ENCODE data around the gene REPIN1. TPM values are rescaled to one million over a fixed set of nuclear protein-coding genes. Genes with fewer than 3 reads are reported as not detected.
"Not testable (repeated sequence)": the region's sequence is repeated elsewhere in the genome, so short reads cannot be mapped to it uniquely, and the experiment has no call there.

REPIN1 gene
- total RNA-seq, 1 donor from 2014 or later, result 26.8 TPM

DNA sequence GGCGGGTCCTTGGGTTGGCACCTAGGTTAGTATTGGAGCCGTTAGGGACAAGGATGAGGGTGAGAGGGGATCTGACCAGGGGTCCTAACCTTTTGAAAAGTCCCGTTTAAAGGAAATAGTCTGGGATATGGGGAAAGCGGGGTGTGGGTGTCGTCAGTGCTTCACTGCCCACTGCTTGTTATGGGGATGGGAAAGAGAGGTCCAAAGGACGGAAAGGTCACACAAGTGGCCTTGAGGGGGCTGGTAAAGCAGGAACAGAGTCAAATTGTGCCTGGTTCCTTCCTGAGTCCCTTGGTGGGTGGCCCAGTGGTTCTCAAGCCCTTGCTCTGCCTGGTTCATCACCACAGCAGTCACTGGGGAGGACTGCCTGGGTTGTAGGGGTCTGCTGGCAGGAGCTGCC lies 7.9 kb downstream of the REPIN1 start:
- no peak for DNase-seq

DNA sequence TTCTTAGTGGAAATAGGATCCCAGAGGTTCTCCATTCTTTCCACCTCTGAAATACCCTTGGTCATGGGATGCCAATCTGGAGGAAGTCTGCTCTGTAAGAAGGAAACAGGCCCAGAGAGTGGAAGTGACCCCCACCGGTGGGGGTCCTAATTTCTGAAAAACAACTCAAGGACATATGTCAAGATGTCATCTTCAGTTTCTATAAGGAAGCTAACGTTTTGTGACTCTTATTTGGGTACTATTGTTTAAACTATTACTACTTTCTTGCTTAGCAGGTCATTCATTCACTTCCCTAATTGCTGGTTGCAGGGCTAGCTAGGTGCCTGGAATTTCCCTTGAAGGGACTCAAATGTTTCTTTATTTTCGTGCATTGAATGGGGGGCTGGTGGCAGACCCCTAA lies 8.6 kb downstream of the REPIN1 start:
- DNase-seq, result no peak

DNA sequence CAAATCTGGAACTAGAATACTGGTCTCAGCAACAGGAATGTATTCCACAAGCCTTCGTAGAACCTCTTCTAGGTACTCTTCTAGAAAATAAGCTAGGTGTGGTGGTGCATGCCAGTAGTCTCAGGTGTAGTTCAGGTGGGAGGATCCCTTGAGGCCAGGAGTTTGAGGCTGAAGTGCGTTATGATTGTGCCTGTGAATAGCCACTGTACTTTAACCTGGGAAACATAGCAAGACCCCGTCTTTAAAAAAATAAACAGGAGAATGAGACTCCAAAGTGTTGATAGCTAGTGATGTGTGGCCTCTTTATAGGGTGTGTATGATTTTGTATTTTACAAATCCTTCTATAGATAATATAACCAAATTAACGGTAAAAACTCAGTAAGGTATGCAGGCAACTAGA lies 9.0 kb downstream of the REPIN1 start:
- no peak for DNase-seq

DNA sequence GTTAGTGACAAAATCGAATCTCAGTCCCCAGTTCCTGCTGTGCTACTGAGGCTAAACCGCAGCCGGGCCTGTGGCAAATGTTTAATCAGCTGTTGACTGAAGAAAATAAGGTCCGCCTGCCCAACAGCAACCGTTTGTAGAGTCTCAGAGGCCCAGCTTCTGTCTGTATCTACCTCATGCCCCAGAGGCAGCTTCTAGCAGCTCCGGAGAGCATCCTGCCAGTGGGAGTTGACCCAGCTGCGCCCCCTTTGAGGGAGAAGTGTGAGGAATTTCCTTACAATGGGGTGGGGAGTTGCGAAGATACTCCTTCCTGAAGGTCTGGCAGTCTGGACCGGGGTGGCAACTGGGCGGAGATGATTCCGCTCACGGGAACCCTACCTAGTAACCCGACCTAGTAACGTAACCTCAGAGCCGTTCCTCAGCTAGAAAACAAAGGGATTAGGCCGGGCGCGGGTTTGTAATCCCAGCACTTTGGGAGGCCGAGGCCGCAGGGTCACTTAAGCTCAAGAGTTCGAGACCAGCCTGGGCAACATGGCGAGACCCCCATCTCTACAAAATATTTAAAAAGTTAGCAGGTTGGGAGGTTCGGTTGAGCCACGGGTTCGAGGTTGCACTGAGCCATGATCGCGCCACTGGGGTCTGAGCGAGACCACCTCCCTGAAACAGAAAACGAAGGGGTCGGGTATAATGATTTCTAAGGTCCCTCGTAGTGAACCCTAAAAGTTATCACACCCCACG lies 9.7 kb downstream of the REPIN1 start:
- DNase-seq, result peak; percentile 39

DNA sequence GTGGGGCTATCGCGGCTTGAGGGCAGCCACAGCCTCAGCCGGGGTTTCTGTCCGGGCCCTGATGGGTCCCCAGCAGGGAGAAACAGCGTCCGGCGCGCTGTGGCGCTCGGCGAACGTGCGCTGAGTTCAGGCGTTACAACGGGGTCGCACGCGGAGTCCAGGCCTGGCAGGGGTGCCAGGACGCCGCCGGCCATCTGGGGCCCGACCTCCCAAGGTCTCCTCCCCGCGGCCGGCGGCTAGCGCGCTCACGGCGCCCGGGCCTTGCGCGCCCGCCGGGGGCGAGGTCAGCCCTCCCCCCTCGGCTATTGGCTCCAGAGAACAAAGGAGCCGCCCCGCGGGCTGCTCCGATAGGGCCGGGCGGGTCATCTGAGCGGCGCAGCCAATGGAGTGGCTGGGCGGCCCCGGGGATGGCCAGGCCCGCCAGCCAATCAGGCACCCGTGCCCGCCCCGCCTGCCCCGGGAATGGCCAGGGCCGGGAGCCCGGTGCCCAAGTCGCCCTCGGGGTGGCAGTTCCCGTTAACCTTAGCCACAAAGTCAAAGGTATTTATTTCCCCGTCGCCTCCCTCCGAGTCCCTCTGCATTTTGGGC lies 10.3 kb downstream of the REPIN1 start, which contains the start of gene ZNF775:
Gene ZNF775, plus strand, starts transcription at position 478 of the 588 bp plus-strand sequence. CDS start 9,141 bp downstream, outside the sequence.
- peak; percentile 94 for DNase-seq

DNA sequence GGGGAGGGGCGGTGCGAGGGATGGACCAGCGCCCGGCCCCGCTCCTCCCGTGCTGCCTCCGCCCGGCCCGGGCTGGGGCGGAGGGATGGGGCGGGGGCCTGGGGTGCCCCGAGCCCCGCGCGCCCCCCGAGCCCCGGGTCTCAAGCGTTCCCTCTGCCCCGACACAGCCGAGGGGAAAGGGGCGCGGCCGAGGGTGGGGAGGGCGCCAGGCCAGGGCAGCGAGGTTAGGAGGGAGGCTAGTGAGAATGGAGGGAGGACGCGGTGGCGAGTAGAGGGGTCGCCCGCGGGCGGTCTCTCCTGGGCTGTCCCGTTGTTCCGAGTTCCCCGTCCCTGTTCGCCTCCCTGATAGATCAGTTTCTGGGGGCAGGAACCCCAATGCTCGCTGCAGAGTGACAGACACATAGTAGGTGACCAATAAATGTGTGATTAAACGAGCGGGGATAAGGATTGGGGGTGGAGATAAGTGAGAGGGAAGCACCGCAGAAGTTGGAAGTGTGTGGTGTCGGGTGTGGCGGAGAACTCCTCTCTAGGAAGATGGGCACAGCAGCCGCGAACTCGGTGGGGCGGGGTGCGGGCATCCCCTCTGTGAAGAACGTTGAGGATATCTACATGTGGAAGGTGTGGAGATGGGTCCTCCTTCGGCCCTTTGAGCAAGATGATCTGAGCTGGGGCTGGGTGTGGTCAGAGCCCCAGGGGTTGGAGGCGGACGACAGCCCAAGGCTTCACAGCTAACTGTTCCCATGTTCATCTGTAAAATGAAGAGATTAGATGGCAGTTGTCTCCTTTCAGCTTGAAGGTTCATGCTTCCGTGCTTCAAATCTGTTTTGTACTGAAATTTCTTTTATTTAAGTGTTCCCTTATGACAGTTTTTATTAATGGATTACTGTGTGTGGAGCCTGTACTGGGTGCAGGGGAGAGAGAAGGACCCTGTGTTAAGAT lies 11.1 kb downstream of the REPIN1 start:
- DNase-seq, result no peak

DNA sequence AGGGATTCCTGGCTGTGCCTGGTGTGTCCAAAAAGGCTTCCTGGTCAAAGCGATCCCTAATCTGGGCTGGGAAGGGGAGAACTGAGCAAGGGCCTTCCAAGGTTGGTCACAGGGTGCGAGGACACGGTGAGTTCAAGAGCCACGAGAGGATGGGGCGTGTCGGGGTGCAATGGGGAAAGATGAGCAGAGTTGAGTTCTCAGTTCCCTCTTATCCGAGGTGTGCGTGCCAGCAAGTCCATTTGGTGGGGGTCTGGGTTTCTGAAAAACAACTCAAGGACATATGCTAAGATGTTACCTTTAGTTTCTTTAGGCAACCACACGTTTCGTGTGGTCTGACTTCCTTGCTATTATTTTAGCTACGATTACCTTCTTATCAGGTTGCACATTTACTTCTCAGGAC lies 11.8 kb downstream of the REPIN1 start:
- no peak for DNase-seq

DNA sequence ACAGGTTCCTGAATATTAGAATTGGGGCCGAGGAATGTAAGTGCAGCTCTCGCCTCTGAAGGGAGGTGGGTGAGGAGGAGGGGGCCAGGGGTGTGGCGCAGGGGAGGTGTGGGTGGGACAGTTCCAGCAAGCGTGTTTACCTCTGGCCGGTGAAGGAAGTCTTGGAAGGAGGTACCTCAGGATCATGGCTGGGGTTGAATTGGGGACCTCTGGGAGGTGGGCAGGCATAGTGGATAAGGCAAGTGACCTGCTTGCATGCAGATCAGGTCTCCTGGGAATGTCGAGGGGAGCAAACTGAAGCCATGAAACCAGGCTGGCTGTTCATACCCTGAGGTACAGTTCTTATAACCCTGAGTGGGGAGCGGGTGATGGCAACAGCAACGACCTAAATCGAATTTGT lies 12.5 kb downstream of the REPIN1 start:
- DNase-seq, result no peak

DNA sequence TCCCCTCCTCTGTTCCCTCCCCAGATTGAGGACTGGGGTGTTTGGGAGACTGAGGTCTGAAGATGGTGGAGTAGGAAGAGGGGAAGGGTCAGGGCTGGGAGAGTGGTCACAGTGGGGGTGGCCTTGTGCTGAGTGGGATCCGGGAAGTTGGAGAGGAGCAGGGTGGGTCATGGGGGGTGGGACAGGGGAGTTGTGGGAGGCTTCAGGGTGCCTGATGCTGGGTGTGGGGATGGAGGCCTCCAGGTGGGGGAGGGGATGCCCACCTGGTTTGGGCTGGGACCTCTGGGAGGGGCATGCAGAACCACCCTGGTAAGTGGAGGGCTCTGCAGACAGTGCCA lies 13.1 kb downstream of the REPIN1 start:
- DNase-seq, result no peak

DNA sequence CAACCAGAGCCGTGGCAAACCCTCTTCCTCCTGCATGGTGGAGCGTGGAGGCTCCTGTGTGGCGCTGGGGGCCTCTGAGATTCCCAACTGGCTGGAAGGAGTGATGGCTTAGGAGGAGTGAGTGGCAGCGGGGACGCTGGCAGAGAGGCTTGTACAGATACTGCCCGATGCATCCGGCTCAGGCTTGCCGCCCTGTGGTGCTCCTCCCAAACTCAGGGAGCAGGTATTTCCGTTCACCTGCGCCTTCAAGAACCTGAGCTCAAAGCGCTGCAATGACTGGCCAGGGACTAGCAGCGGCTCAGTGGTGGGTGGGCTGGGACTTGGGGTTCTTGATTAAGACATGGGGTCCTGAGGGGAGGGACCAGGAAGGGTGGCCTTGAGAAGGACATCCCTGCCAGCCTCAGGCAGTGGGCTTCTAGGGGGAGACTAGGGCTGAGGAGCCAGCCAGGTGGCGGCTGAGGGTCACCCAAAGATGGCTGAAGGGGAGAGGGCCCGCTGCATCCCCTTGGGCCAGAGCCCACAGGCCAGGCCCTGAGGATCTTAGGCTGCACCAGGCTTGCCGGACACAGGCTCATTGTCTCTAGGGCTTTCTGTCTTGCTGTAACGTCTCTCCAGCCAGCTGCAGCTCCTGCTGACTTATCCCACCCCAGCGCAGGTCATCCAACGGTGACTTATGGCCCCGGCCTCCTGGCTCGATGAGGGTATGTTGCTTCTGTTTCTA lies 13.7 kb downstream of the REPIN1 start:
- DNase-seq, result no peak

DNA sequence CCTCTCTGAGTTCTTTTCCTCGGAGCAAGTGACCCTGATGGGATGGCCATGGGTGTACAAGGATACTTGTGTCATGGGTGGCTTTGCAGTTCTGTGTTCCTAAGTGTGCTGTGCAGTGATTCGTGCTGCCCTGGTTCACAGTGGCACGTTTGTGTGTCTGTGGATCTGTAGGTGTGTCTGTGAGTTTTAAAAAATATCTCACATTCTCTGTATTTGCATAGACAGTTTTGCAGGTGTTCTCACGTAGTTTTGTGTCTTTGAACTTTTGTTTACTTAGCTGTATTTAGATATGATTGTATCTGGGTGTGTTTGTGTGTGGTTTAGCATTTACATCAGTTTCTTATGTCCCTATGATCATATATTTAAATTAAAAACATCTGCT lies 14.2 kb downstream of the REPIN1 start:
- no peak for DNase-seq

DNA sequence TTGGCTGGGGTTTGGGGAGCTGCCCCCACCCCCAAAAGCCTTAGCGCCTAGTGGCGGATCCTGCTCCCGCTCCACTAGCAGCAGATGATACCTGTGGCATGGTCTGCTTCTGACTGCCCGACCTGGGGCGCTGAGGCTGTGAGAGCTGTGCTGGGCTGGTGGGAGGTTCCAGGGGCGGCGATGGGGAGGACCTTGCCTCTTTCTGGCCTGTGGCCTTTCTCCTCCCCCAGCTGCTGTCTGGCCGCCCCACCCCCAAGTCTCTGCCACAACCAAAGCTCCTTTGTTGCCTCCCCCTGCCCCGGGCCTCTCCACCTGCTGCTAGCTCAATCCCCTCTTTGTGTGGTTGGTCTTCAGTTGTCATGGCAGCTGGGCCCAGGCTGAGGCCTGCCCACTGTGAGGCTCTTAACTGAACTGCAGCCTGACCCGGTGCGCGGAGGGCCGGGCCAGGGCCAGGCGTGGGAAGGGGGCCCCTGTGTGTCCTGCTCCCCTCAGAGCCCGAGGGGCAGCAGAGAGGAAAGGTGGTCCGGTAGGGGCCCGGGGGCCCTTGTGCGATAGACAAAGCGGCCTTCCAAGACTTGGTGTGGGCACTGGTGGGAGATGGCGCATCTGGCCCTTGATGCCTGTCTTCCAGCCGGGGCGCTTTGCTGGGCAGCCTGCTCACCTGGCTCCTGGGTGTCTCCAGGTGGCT lies 15.2 kb downstream of the REPIN1 start:
- DNase-seq, result peak; percentile 94

DNA sequence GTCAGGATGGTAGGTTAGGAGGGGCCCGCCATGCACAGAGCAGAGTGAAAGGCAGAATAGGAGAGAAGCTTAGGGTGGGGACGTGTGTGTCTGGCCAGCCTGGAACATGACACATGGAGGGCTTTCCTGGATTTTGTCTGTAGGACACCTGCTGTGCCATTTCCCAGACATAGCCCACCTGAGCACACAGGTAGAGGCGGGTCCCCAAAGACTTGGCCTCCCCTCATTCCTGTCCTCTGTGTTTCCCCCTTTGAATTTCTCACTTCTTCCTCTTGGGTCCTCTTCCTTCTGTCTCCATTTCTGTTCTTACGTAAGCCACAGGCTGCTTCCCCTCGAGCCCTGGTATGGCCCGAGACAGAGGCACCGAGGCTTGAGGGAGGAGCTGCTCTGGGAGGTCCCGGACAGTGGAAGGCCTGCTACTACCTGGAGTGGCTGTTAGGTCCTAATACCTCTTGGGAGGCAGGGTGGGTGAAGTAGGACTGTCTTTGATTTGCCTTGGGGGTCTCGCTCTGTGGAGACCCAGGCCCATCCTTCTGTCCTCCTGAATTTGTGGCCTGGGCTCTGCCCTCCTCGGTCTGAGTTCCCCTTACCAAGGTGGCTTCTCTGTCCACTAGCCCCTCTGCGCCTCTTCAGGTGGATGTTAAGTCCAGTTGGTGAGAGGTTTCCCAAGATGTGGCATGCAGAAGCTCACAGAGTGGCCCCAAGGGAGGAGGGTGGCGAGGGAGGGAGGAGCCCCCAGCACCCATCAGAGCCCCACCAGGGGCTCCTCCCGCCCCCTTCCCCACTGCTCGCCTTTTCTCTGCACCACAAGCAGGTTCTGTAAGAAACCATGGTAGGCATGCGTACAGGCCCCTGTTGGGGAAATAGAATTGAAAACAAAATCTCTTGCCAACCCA lies 16.0 kb downstream of the REPIN1 start:
- DNase-seq, result no peak

DNA sequence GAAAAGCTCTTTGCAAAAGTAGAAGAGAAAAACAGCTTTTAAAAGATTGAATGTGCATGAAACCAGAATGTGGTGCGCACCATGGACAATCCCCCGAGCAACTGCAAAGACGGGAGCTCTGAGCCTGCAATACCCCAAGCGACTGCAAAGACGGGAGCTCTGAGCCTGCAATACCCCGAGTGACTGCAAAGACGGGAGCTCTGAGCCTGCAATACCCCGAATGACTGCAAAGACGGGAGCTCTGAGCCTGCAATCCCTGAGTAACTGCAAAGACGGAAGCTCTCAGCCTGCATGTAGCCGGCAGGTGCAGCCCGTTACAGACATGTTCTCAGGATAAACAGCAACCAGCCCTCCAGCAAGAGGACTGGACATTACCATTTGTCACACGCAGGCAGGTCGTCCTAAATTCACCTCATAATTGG lies 16.7 kb downstream of the REPIN1 start:
- DNase-seq, result no peak

DNA sequence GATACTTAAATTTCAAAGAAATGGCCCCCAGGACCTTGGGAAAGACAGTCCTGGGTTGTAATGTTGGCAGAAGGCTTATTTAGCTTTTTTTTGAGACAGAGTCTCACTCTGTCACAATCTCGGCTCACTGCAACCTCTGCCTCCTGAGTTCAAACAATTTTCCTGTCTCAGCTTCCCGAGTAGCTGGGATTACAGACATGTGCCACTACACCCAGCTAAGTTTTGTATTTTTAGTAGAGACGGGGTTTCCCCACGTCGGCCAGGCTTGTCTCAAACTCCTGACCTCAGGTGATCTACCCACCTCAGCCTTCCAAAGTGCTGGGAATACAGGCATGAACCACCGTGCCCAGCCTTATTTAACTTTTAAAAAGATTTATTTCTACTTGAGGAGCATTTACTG lies 17.3 kb downstream of the REPIN1 start:
- DNase-seq, result not testable (repeated sequence)

DNA sequence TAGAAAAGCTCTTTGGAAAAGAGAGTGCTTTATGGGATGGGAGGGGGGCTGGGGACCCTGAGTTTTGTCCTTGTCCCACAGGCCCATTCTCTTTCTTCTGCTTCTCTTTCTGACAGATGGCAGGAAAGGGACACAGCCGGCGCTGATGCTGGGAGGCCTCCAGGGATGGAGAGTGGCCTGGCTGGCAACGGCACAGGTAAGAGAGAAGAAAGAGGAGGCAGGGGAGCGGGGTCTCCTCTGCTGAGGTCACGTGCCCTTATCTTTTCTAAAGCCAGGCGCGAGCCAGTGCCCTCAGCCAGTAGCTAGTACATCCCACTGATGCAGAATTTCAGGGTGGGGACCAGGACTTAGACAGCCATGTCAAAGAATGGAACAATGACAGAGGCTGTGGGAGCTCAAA lies 19.7 kb downstream of the REPIN1 start:
- no peak for DNase-seq

DNA sequence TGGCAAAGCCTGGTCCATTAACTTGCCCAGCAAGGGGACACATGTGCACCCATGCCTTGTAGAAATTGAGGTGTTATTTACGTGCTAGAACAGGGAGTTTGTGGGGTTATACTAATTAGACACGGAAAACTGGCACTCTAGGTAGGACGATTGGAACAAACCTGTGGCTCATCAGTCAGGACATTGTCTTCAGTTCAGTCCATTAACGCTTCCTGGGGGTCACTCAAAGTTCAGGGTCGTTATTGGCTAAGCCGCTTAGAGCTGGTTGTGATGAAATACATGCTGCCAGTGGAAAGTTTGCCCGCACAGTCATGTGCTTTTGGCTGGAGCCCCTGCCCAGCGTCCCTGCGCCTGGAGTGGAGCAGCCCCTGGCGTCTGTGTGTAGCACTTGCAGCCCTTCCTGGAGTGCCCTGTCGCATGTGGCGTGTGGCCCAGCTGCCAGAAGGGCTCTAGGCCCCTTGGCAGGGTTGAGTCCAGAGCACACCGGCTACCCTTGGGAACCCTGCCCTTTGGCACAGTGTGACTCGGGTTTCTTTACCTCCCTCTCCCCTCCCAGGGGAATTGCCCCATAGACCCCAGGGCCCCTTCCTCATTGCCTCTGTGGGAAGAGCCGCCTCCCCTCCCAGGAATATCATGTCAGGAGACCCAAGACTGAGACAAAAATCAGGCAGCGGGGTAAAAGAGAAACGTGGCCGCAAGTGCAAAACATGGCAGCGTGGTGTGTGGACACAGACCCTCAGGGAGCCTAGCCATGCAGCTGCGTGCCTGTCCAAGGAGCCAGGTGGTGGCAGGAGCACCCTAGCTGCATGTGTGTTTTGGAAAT lies 20.3 kb downstream of the REPIN1 start:
- peak; percentile 47 for DNase-seq

DNA sequence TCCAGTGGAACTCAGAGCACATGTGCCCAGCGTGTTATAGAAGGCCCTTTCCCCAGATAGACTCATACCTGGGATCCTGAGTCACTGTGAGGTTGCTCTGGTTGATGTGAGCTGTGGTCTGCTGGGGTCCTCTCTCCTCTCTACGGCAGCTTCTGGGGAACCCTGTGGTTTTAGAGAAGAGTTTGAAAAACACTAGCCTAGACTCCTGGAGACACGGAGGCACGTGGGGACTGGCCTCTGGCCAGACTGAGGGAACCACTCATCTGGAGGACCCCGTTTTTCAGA lies 20.9 kb downstream of the REPIN1 start:
- DNase-seq, result no peak

DNA sequence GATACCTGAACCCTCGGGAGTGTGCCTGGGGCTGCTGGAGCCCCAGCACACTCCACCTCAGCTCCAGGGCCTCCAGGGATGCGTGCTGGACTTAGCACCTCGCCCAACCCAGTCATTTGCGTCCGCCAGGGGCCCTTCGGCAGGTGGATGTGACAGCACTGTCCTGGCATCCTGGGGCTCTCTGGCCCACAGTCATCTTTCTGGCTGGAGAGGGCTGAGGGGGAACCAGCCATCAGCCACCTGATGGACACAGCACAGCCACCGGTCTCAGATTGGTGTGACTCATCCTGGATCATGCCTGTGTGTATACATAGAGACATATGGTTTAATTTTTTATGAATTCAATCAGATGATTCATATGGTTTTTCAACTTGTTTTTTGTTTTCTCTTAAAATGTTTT lies 21.6 kb downstream of the REPIN1 start:
- no peak for DNase-seq

DNA sequence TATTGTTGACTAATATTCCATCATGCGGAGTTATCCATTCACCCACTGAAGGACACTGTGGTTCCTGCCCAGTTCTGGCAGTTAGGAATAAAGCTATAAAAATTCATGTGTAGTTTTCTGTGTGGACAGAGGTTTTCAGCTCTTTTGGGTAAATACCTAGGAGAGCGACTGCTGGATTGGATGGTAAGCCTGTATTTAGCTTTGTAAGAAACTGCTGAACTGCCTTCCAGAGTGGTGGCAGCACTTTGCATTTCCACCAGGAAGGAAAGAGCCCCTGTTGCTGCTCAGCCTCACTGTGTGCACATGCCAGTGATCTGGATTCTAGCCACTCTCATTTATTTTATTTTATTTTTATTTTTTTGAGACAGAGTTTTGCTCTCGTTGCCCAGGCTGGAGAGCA lies 24.7 kb downstream of the REPIN1 start:
- DNase-seq, result no peak

Data from occipital lobe (tissue), 2 donors.